Central memory CD4-positive, alpha-beta T cell (primary cell): ENCODE measurements around the gene APOBEC3C.
"Not testable (repeated sequence)": the region's sequence is repeated elsewhere in the genome, so short reads cannot be mapped to it uniquely, and the experiment has no call there.

Source experiments
- DNase-seq: peaks from one replicate; pipeline ENCODE4 v3.0.0; 2022
- total RNA-seq, 3 experiments: gene quantifications; one replicate each; lab custom pipeline; 2026; lab: John Stamatoyannopoulos, UW

The APOBEC3C gene
- total RNA-seq, result 18.7 to 58.4 (median 34.1) reads per million in 3 experiments

GRCh38 chr22:39013942-39014722 lies at the start of gene APOBEC3C:
Gene APOBEC3C, plus strand, starts transcription at chr22:39014257. Its CDS starts 106 bp downstream, at chr22:39014363.
- DNase-seq, result peak; percentile 69

- DNase-seq, result no peak
Measured at GRCh38 chr22:38964306-38964705, 49.8 kb upstream of the APOBEC3C start.

- DNase-seq, result no peak
Measured at GRCh38 chr22:38964989-38965388, 49.1 kb upstream of the APOBEC3C start.

GRCh38 chr22:38965614-38966379 lies 48.3 kb upstream of the APOBEC3C start:
- DNase-seq, result no peak

GRCh38 chr22:38966380-38966702 lies 47.7 kb upstream of the APOBEC3C start:
- no peak for DNase-seq

GRCh38 chr22:38966942-38967341 lies 47.1 kb upstream of the APOBEC3C start:
- no peak for DNase-seq

GRCh38 chr22:38967451-38968450 lies 46.3 kb upstream of the APOBEC3C start:
- DNase-seq, result no peak

GRCh38 chr22:38968801-38969200 lies 45.3 kb upstream of the APOBEC3C start:
- DNase-seq, result no peak

GRCh38 chr22:38970551-38970950 lies 43.5 kb upstream of the APOBEC3C start:
- no peak for DNase-seq

GRCh38 chr22:38971202-38971601 lies 42.9 kb upstream of the APOBEC3C start:
- DNase-seq, result no peak

- no peak for DNase-seq
Measured at GRCh38 chr22:38971791-38972190, 42.3 kb upstream of the APOBEC3C start.

- no peak for DNase-seq
Measured at GRCh38 chr22:38972558-38972957, 41.5 kb upstream of the APOBEC3C start.

- DNase-seq, result peak; percentile 23
Measured at GRCh38 chr22:38973289-38974169, 40.5 kb upstream of the APOBEC3C start.

GRCh38 chr22:38974170-38974825 lies 39.8 kb upstream of the APOBEC3C start:
- no peak for DNase-seq

GRCh38 chr22:38974826-38975175 lies 39.3 kb upstream of the APOBEC3C start:
- DNase-seq, result no peak

GRCh38 chr22:38977289-38977688 lies 36.8 kb upstream of the APOBEC3C start:
- not testable (repeated sequence) for DNase-seq

- not testable (repeated sequence) for DNase-seq
Measured at GRCh38 chr22:38980587-38980986, 33.5 kb upstream of the APOBEC3C start.

- DNase-seq, result no peak
Measured at GRCh38 chr22:38981005-38981991, 32.8 kb upstream of the APOBEC3C start.

GRCh38 chr22:38981992-38982927 lies 31.8 kb upstream of the APOBEC3C start, which contains the start of gene APOBEC3B:
Gene APOBEC3B, plus strand, starts transcription at chr22:38982347. Its CDS starts 107 bp downstream, at chr22:38982454.
- DNase-seq, result peak; percentile 50
